GM18511 (cell line): ENCODE data around the gene INSC.
A peak's percentile ranks its signal among the peaks of the same experiment; 100 is the strongest.
"Not testable (repeated sequence)": the region's sequence is repeated elsewhere in the genome, so short reads cannot be mapped to it uniquely, and the experiment has no call there.

Experiments
- ATAC-seq: cut with Tn5 transposase; IDR thresholded peaks from one replicate; pipeline ENCODE4 v1.9.1; 2021; ENCODE audit warnings: mild to moderate bottlenecking, moderate library complexity; ENCODE audit not compliant: unreplicated experiment

INSC gene

GRCh38 chr11:15114501-15115475, at the start of gene INSC:
TSS of gene INSC (plus strand) at chr11:15114923. CDS start at chr11:15149175, 34,252 bp downstream.
- no peak for ATAC-seq

GRCh38 chr11:15069751-15070150, 45.0 kb upstream of the INSC start:
- not testable (repeated sequence) for ATAC-seq

GRCh38 chr11:15071556-15072255, 43.0 kb upstream of the INSC start:
- ATAC-seq, result no peak

- ATAC-seq, result no peak
Observed at GRCh38 chr11:15072551-15073143, 42.1 kb upstream of the INSC start.

GRCh38 chr11:15073361-15074205, 41.1 kb upstream of the INSC start, which contains the start of gene CALCB:
TSS of gene CALCB (plus strand) at chr11:15073593. CDS start at chr11:15074719, 1,126 bp downstream.
- ATAC-seq, result no peak

GRCh38 chr11:15074206-15075161, 40.2 kb upstream of the INSC start:
- ATAC-seq, result peak; percentile 97

GRCh38 chr11:15075162-15075526, 39.6 kb upstream of the INSC start:
- no peak for ATAC-seq

- no peak for ATAC-seq
Observed at GRCh38 chr11:15091175-15091574, 23.5 kb upstream of the INSC start.

- peak; percentile 67 for ATAC-seq
Observed at GRCh38 chr11:15091625-15092024, 23.1 kb upstream of the INSC start.

- peak; percentile 69 for ATAC-seq
Observed at GRCh38 chr11:15093432-15093831, 21.3 kb upstream of the INSC start.

GRCh38 chr11:15095736-15096228, 18.9 kb upstream of the INSC start:
- ATAC-seq, result no peak

GRCh38 chr11:15097411-15097810, 17.3 kb upstream of the INSC start:
- no peak for ATAC-seq

- no peak for ATAC-seq
Observed at GRCh38 chr11:15099267-15099666, 15.5 kb upstream of the INSC start.

- peak; percentile 90 for ATAC-seq
Observed at GRCh38 chr11:15101072-15101709, 13.5 kb upstream of the INSC start.

GRCh38 chr11:15104166-15104565, 10.6 kb upstream of the INSC start:
- ATAC-seq, result no peak

GRCh38 chr11:15106201-15106965, 8.3 kb upstream of the INSC start:
- ATAC-seq, result no peak

- ATAC-seq, result peak; percentile 67
Observed at GRCh38 chr11:15107730-15108515, 6.8 kb upstream of the INSC start.
